GM12878 (cell line): Measurements from ENCODE around the gene MAGI2. TPM values are rescaled to one million over a fixed set of nuclear protein-coding genes. Genes with fewer than 3 reads are reported as not detected.

Experiments used
- ATAC-seq: fragments of 200-7000 bp; cut with Tn5 transposase; 3 replicates; pipeline ENCODE4 v1.9.1; 2020; ENCODE audit warnings: mild to moderate bottlenecking, moderate library complexity
- BruUV-seq: library from RNA; stranded (reverse); fragments of 400-500 nt; replicated peaks from 2 replicates; lab custom pipeline; 2021; lab: Mats Ljungman, UMichigan
- CTCF ChIA-PET: fragments of 300-600 bp; sonication (Branson Sonifier 250); formaldehyde crosslinking; extraction: SDS; loops from one replicate; lab custom pipeline; 2021; ENCODE audit warnings: inconsistent platforms; lab: Yijun Ruan, JAX
- POLR2A ChIA-PET: fragments of 350-600 bp; formaldehyde crosslinking; extraction: SDS; loops from one replicate; lab custom pipeline; 2021; ENCODE audit warnings: inconsistent platforms; lab: Charles Lee
- RAD21 ChIA-PET: fragments of 300-600 bp; sonication (Branson Sonifier 250); formaldehyde crosslinking; loops from one replicate; lab custom pipeline; 2023; ENCODE audit warnings: antibody characterized with exemption; ENCODE audit not compliant: unreplicated experiment; lab: Charles Lee
- SMC1A ChIA-PET: fragments of 300-600 bp; sonication (Branson Sonifier 250); formaldehyde crosslinking; loops from one replicate; lab custom pipeline; 2023; ENCODE audit not compliant: unreplicated experiment, uncharacterized antibody; lab: Charles Lee
- DNase-seq: peaks from one replicate; pipeline ENCODE4 v3.0.0-alpha.2; 2011; ENCODE audit warnings: low read depth, low spot score
- FAIRE-seq: peaks from 3 replicates; lab custom pipeline; 2011; peaks lifted over from hg19 to GRCh38; lab: Jason Lieb, UNC
- H2AFZ ChIP-seq: 2 replicates; pipeline ENCODE4 v1.6.0; 2011; ENCODE audit warnings: low read depth, low read length, control low read depth; ENCODE audit not compliant: control insufficient read depth
- H3K27ac ChIP-seq: 2 replicates; pipeline ENCODE4 v1.5.1; 2011; ENCODE audit warnings: control low read depth; ENCODE audit not compliant: control insufficient read depth, insufficient read depth
- H3K27me3 ChIP-seq, 2 experiments: replicated peaks in 1 of 2; 2 replicates each; pipeline versions ENCODE4 v1.6.0 to v1.6.1; 2011; ENCODE audit warnings: low read length in 1 of 2; ENCODE audit not compliant: control insufficient read depth in 2 of 2, insufficient read depth in 2 of 2
- H3K36me3 ChIP-seq, 2 experiments: 2 replicates each; pipeline ENCODE4 v1.5.1; 2011; ENCODE audit warnings: low read length in 1 of 2; ENCODE audit not compliant: control insufficient read depth in 2 of 2, insufficient read depth in 2 of 2
- H3K4me1 ChIP-seq: 2 replicates; pipeline ENCODE4 v1.6.1; 2011; ENCODE audit warnings: mild to moderate bottlenecking, low read length, moderate library complexity, mixed read lengths; ENCODE audit not compliant: control insufficient read depth, insufficient read depth
- H3K4me2 ChIP-seq: 2 replicates; pipeline ENCODE4 v1.6.0; 2011; ENCODE audit warnings: control low read depth; ENCODE audit not compliant: control insufficient read depth, insufficient read depth
- H3K4me3 ChIP-seq: fragments of 200-600 bp; sonication (generic); 2 replicates; pipeline ENCODE4 v1.5.1; 2016
- H3K79me2 ChIP-seq: 2 replicates; pipeline ENCODE4 v1.6.0; 2011; ENCODE audit warnings: low read length; ENCODE audit not compliant: control insufficient read depth, insufficient read depth
- H3K9ac ChIP-seq: 2 replicates; pipeline ENCODE4 v1.8.0; 2011; ENCODE audit warnings: low read length, control low read depth, mixed read lengths; ENCODE audit not compliant: control insufficient read depth, insufficient read depth
- H3K9me3 ChIP-seq: replicated peaks from 3 replicates; pipeline ENCODE4 v1.5.1; 2011; ENCODE audit warnings: mild to moderate bottlenecking, low read length; ENCODE audit not compliant: control insufficient read depth, insufficient read depth
- H4K20me1 ChIP-seq: 2 replicates; pipeline ENCODE4 v1.6.0; 2011; ENCODE audit not compliant: control insufficient read depth, insufficient read depth
- BCLAF1 ChIP-seq: fragments of 450-650 bp; IDR thresholded peaks from 2 replicates; pipeline ENCODE4 v1.6.1; 2017; ENCODE audit warnings: antibody characterized with exemption, mild to moderate bottlenecking, moderate library complexity
- BMI1 ChIP-seq: fragments of 450-650 bp; IDR thresholded peaks from 2 replicates; pipeline ENCODE4 v1.6.1; 2016; ENCODE audit warnings: mild to moderate bottlenecking, moderate library complexity, borderline replicate concordance
- CBX5 ChIP-seq: sonication (generic); IDR thresholded peaks from 2 replicates; pipeline ENCODE4 v1.6.1; 2016; ENCODE audit warnings: low read depth, moderate library complexity, mild to moderate bottlenecking, inconsistent platforms
- IRF4 ChIP-seq: IDR thresholded peaks from 2 replicates; pipeline ENCODE4 v1.6.1; 2011; ENCODE audit warnings: low read depth, low read length
- MEF2A ChIP-seq: IDR thresholded peaks from 2 replicates; pipeline ENCODE4 v1.6.1; 2011; ENCODE audit warnings: low read depth, mild to moderate bottlenecking, low read length, moderate library complexity; ENCODE audit not compliant: insufficient read depth
- NR2C1 ChIP-seq: fragments of 450-650 bp; IDR thresholded peaks from 2 replicates; pipeline ENCODE4 v1.6.1; 2017; ENCODE audit warnings: antibody characterized with exemption, mild to moderate bottlenecking, moderate library complexity
- POLR2AphosphoS5 ChIP-seq: IDR thresholded peaks from 2 replicates; pipeline ENCODE4 v1.6.1; 2011; ENCODE audit warnings: mild to moderate bottlenecking, low read length, inconsistent platforms
- WGBS: methylation state at CpG from one replicate; pipeline ENCODE4 v1.1.6; 2016; ENCODE audit warnings: low lambda C conversion rate; ENCODE audit not compliant: insufficient replicate concordance, insufficient coverage; ENCODE audit errors: missing lambda C conversion rate; 5-methylcytosine and 5-hydroxymethylcytosine counted together
- in situ Hi-C: fragments of 300-500 bp; cut with MboI; formaldehyde crosslinking; loops from 9 replicates; pipeline ENCODE4 v1.14.3; 2018; ENCODE audit warnings: mixed read lengths
- intact Hi-C: fragments of 100-400 bp; cut with micrococcal nuclease; formaldehyde crosslinking; loops from one replicate; pipeline ENCODE4 v1.14.2; 2022; ENCODE audit not compliant: unreplicated experiment
- polyA plus RNA-seq, 11 experiments: library from polyadenylated mRNA; depleted of rRNA in 4 of 11; unstranded in 6 of 11; stranded (reverse) in 5 of 11; fragments of >200 nt; fragmentation: Nextera tagmentation in 4 of 11; fragmentation: Illumina TruSeq in 1 of 11; extraction: Ambion mirVana in 4 of 11; extraction: Trizol in 1 of 11; gene quantifications; 1 replicate in 1 of 11; 2 replicates in 10 of 11; pipeline versions ENCODE4 v1.2.1 to v1.2.3, GENCODE V29; 2011 to 2016; ENCODE audit warnings: inconsistent platforms in 2 of 11, missing spikeins in 2 of 11, low read depth in 1 of 11
- total RNA-seq, 4 experiments: library from RNA; depleted of rRNA in 3 of 4; stranded (reverse); fragments of >200 nt in 3 of 4; fragmentation: Illumina TruSeq in 1 of 4; extraction: Trizol in 1 of 4; gene quantifications; 2 replicates each; pipeline versions ENCODE4 v1.2.1 to v1.2.3, GENCODE V29; 2013 to 2021

MAGI2 gene
- total and polyA plus RNA-seq, 10 of the 15 experiments (the other 5 are each of a cell fraction or from before 2014, with no cell fraction given), result 0.01 to 0.31 (median 0.05) TPM; not detected in 2

GRCh38 chr7:79495544-79496272, 42.2 kb upstream of the MAGI2 start:
- RAD21 ChIA-PET, result no interaction called here
- ATAC-seq (no peak), FAIRE-seq (no peak), DNase-seq (no peak)
- no peaks in the 10 kb centered on the region for H3K79me2 ChIP-seq
- H3K9ac ChIP-seq, result no peak overlapping the region
- no peak for TF ChIP-seq IRF4
- no peak for TF ChIP-seq BMI1
- TF ChIP-seq POLR2AphosphoS5, result no peak
- no peak for TF ChIP-seq NR2C1
- TF ChIP-seq MEF2A, result no peak
- no peak for TF ChIP-seq BCLAF1
- no peak for TF ChIP-seq CBX5
- no peak overlapping the region for H2AFZ ChIP-seq
- H3K4me1 ChIP-seq, result no peaks in the 10 kb centered on the region
- no peak overlapping the region for H3K4me3 ChIP-seq
- H3K36me3 ChIP-seq, result no peaks in the 10 kb centered on the region
- no TSS peak for BruUV-seq
- no peak overlapping the region for H3K4me2 ChIP-seq
- SMC1A ChIA-PET, result no interaction called here
- intact Hi-C loops (no loop called here), in situ Hi-C loops (no loop called here)
- no peaks in the 10 kb centered on the region for H3K9me3 ChIP-seq
- no peak overlapping the region for H3K27ac ChIP-seq
- H4K20me1 ChIP-seq, result no peaks in the 10 kb centered on the region
- CTCF ChIA-PET, result no interaction called here
- WGBS, result 49% methylated on average over 6 of the region's 6 CpGs
- H3K27me3 ChIP-seq, result no peaks in the 10 kb centered on the region
- POLR2A ChIA-PET, result no interaction called here
